ENCODE data around the gene ZNF474.

Gene ZNF474

GRCh38 chr5:122180146-122180712, 50.9 kb downstream of the ZNF474 start:
- no peak for DNase-seq (ENCODE audit: low read depth in 2 of 3, low spot score in 2 of 3)

DNA sequence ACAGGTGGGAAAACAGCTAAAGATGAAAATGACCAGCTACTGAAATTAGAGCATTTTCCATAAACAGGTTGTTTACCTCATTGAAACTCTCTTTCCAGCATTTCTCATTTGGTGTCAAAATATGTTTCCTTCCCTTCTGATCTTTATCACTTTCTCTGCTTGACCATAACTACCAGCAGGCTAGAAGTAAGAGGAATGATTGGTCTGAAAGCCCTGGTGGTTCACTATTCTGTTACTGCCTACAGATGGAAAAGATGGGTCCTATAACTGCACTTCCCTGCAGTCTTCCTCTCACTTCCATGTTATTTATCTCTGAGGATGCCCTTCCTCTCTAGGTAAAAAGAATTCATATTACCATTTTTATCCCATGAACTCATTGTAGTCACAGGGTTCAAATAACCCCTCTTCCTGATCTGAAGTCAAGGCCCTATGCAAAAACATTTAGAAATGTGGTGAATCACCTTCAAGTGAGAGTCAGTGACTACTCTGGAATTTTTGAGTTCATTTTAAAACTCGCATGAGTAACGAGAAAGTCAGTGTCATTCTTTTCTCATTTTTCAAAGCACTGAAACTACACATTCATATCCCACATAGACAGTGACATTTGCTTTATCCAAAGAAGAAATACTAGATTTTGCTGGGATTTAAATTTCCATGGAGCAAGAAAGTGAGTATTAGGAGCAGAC, 51.7 kb downstream of the ZNF474 start:
- DNase-seq (ENCODE audit: low read depth in 2 of 3, low spot score in 2 of 3): no peak

- DNase-seq (ENCODE audit: low read depth in 2 of 3, low spot score in 2 of 3): no peak
Measured at GRCh38 chr5:122181863-122182262, 52.5 kb downstream of the ZNF474 start.

DNA sequence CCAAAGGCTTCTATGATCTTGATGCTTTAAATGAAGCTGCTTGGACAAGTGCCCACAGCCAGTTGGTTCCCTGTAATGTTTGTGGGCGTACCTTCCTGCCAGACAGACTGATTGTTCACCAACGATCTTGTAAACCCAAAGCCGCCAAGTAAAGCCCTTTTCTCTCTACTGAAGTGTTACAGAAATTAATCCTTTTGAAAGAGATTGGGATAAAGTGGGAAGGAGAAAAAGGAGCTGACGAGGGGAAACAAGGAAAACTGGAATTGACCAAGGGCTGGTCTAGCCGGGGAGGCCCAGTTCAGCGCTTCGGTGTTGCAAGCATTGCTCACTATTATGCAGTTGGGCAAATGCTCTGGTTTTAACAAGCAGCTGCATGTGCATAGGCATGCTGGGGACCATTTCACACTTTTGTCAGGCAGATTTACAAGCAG, 53.2 kb downstream of the ZNF474 start:
- DNase-seq (ENCODE audit: low read depth in 2 of 3, low spot score in 2 of 3): no peak

- no peak for DNase-seq (ENCODE audit: low read depth in 2 of 3, low spot score in 2 of 3)
Measured at GRCh38 chr5:122183098-122183787, 53.9 kb downstream of the ZNF474 start.

- no peak for DNase-seq (ENCODE audit: low read depth in 2 of 3, low spot score in 2 of 3)
Measured at GRCh38 chr5:122183788-122184170, 54.4 kb downstream of the ZNF474 start.

DNA sequence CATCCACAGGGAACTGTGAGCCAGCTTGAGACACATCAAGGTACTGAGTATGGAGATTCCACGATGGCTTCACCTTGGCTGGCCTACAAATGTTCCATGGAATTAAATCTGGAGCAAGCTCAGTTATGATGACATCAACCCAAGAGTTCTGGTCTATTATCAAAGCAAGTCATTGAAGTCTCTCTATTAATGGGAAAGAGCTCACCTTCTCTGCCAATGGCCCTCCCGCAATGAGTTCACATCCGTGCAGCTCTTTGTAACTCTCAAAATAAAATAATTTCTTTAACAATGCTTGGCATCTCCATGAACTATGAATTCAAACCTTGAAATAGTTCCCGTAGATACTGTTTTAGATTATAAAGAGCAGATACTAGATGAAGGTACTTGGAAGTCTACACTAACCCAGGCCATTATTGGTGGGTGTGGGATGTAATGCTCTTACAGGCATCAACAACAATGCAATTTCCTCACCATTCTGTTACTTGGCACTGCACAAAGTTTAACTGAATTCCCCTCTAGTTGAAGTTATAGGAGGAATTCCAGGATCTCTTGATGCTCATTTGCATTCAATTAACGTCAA, 55.4 kb downstream of the ZNF474 start:
- DNase-seq (ENCODE audit: low read depth in 2 of 3, low spot score in 2 of 3): no peak

DNA sequence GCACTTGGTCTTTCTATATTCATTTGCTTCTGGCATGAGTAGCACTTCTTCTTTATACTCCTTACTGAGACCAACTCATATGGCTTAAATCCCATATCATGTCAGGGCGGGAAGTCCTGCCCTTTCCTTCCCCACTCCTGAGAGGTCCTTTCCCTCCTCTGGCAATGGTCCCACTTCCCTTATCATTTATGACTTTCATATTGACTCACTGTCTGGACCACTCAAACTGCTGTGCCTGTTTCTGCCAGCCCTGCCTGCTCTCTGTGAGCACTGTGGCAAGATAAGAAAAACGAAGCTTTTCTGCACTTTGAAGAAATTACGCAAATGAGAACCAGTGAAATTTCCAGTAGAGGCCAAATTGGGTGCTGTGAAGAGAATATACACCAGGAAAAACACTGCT, 58.1 kb downstream of the ZNF474 start:
- no peak for DNase-seq (ENCODE audit: low read depth in 2 of 3, low spot score in 2 of 3)

DNA sequence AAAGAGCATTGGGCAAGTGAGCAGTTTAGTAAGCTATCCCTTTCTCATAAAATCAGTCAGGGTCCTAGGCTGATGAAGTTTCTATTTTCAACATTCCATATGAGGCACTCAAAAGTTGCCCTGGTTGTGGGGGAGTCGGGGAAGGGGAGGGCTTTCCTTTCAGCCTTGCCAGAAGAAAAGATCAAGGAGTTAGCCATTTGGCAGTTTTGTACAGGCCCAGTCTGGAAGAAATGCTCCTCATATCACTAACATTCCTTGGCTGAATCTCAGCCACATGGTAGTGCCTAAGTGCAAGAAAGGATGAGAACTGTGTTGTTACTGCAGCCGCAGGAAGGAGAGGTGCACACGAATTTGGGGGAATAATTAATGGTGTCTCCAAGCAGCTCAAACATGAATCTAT, 60.8 kb downstream of the ZNF474 start:
- DNase-seq (ENCODE audit: low read depth in 2 of 3, low spot score in 2 of 3): no peak

DNA sequence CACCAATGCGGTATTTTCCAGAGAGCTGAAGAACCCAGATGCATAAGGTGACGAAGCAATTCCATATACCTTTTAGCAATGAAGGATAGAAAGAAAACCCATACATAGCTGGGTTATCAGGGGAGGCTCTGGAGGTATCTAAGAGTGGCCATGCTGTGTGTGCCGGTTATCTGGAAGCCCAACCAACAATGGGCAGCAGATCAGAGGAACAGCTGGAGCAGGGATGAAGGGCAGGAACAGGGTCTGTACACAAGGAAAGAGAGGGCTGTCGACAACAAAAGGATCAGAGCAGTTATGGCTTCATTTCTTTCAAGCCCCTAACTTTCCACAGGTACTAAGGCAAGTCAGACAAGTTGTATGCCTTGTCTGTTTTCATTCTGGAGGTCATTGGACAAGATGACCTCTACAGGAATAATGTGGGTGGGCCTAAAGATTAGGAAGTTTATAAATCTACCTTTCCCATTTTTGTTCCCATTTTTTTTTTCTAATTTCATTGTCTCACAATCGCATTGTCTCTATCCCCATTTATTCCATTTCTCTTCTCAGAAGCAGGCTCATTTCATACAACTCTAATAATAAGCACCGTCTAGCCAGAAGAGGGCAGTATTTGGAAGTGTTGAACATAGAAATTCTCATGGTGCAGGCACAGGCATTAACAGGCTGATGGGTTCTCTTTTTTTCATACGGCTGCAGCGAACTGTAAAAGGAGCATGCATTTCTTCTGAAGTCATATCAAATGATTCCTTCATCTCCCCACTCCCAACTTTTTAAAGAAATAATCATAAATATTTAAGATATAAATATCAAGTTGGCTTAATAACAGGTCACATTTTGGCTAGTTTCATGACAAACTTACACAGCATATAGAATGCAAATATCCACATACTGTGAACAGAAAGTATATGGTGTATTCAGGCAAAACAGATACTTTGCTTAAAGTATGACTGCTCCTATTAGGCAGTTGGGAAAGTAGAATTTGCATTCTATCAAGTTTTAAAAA, 63.5 kb downstream of the ZNF474 start:
- no peak for DNase-seq (ENCODE audit: low read depth in 2 of 3, low spot score in 2 of 3)

- no peak for DNase-seq (ENCODE audit: low read depth in 2 of 3, low spot score in 2 of 3)
Measured at GRCh38 chr5:122195802-122196394, 66.6 kb downstream of the ZNF474 start.

DNA sequence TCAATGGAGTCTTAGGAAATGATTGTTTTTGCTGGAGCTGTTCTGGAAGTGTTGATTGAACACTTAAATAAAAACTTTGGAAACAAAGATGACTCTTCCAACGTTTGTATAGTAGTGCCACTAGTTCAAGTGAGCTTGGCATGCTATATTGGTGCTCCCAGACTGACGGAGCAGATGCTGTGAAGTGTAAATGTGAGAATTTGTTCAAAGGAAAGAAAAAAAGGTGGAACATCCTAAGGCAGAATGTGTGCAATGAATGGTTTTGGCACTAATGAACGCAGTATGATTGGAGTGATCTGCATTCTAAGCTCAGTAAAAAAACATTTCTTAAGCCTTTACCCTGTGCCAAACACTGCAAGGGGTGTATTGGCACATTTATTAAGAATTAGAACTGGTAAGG, 69.8 kb downstream of the ZNF474 start:
- no peak for DNase-seq (ENCODE audit: low read depth in 2 of 3, low spot score in 2 of 3)

DNA sequence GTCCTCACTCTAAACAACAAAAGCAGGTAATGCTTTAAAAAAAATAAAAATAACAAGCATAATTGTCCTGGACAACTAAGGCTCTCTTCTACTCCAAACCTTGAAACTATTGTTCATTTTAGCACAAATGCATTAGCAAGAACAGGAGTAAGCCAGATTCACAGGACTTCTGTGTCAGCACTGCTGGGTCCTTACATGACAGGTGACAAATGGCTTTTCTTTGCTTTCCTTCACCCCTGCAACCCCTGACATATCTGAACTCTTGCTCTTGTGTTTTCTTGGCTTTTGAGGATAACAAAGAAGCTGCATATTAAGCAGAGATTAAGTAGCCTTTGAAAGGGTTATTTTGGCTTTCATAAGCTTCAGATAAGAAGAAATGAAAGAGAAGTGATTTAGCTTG, 71.1 kb downstream of the ZNF474 start:
- no peak for DNase-seq (ENCODE audit: low read depth in 2 of 3, low spot score in 2 of 3)

- no peak for DNase-seq (ENCODE audit: low read depth in 2 of 3, low spot score in 2 of 3)
Measured at GRCh38 chr5:122200865-122201264, 71.5 kb downstream of the ZNF474 start.

DNA sequence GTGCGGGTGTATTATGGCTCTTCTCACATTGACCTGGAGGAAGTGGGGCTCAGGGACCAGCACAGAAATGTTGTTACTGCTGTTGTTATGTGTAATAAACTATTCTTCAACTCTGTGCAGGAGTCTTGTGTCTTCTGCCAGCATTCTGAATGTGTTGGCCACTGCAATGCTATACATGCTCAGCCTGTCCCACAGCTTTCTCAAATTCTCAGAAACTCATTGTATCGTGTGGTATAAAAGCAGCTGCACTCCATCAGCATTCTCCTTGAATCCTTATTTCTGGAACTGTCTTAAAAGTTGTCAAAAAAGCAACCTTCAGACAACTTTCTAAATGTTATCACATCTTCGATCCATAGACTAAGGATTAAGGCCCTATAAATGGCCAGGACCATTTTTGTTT, 72.0 kb downstream of the ZNF474 start:
- no peak for DNase-seq (ENCODE audit: low read depth in 2 of 3, low spot score in 2 of 3)

DNA sequence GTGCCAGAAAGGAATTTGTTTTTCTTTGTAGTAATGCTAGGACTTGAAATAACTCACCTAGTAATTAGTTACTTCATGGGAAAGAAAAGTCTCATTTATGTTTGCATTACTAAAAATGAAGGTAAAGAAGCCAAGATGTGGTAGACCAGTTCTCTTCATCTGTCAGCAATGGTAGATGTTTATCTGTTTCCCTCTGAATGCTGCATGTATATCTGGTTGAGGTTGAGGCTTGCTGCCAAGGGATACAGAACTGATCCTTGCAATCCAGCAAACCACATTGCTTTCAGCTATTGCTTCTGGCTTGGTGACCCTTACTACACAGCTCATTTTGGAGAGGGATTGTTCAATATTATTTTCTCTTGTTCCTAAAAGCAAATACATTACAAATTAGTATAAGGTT, 73.6 kb downstream of the ZNF474 start:
- DNase-seq (ENCODE audit: low read depth in 2 of 3, low spot score in 2 of 3): no peak

Measured in activated CD8-positive, alpha-beta memory T cell treated with anti-CD3 and anti-CD28 coated beads for 48 hours (primary cell).